Smooth muscle cell (in vitro differentiated cells): ENCODE measurements around the gene SRR. TPM values are rescaled to one million over a fixed set of nuclear protein-coding genes. Genes with fewer than 3 reads are reported as not detected.

Source experiments
- DNase-seq: peaks from one replicate; lab custom pipeline; 2025; ENCODE audit not compliant: unreplicated experiment; lab: John Stamatoyannopoulos, UW
- H2AFZ ChIP-seq: fragments of 200-600 bp; sonication (generic); 2 replicates; pipeline ENCODE4 v1.6.0; 2016; ENCODE audit warnings: antibody characterized with exemption, low read depth, mild to moderate bottlenecking
- H3F3A ChIP-seq: fragments of 200-600 bp; sonication (generic); 2 replicates; pipeline ENCODE4 v1.6.0; 2017; ENCODE audit warnings: antibody characterized with exemption, low read depth
- H3K27ac ChIP-seq: fragments of 200-600 bp; sonication (generic); 2 replicates; pipeline ENCODE4 v1.5.1; 2016; ENCODE audit warnings: low read depth, mild to moderate bottlenecking
- H3K27me3 ChIP-seq: fragments of 200-600 bp; sonication (generic); 2 replicates; pipeline ENCODE4 v1.6.1; 2016; ENCODE audit warnings: low read depth, mild to moderate bottlenecking
- H3K36me3 ChIP-seq: fragments of 200-600 bp; sonication (generic); 2 replicates; pipeline ENCODE4 v1.5.1; 2016; ENCODE audit warnings: low read depth
- H3K4me1 ChIP-seq: fragments of 200-600 bp; sonication (generic); 2 replicates; pipeline ENCODE4 v1.5.1; 2016; ENCODE audit warnings: low read depth
- H3K4me2 ChIP-seq: fragments of 200-600 bp; sonication (generic); 2 replicates; pipeline ENCODE4 v1.6.0; 2016; ENCODE audit warnings: mild to moderate bottlenecking
- H3K4me3 ChIP-seq: fragments of 200-600 bp; sonication (generic); 2 replicates; pipeline ENCODE4 v1.5.1; 2016; ENCODE audit warnings: mild to moderate bottlenecking
- H3K79me2 ChIP-seq: fragments of 200-600 bp; sonication (generic); 2 replicates; pipeline ENCODE4 v1.6.0; 2016; ENCODE audit warnings: low read depth, mild to moderate bottlenecking
- H3K9ac ChIP-seq: fragments of 200-600 bp; sonication (generic); 2 replicates; pipeline ENCODE4 v1.6.0; 2016; ENCODE audit warnings: low read depth
- H3K9me3 ChIP-seq: fragments of 200-600 bp; sonication (generic); replicated peaks from 2 replicates; pipeline ENCODE4 v1.5.1; 2016; ENCODE audit warnings: low read depth
- H4K20me1 ChIP-seq: fragments of 200-600 bp; sonication (generic); 2 replicates; pipeline ENCODE4 v1.6.0; 2016; ENCODE audit warnings: low read depth
- WGBS: methylation state at CpG from one replicate; pipeline ENCODE4 v1.1.7; 2016; ENCODE audit warnings: low lambda C conversion rate; 5-methylcytosine and 5-hydroxymethylcytosine counted together
- polyA plus RNA-seq: library from polyadenylated mRNA; unstranded; fragments of >200 nt; fragmentation: Nextera tagmentation; extraction: Ambion mirVana; gene quantifications from 2 replicates; pipeline ENCODE4 v1.2.1, GENCODE V29; 2016
- total RNA-seq: library from RNA; depleted of rRNA; stranded (reverse); fragments of >200 nt; gene quantifications from 2 replicates; pipeline ENCODE4 v1.2.3, GENCODE V29; 2014
- TF ChIP-seq, protein P1 (sequence below): fragments of 200-600 bp; sonication (generic); IDR thresholded peaks from 2 replicates; pipeline ENCODE4 v1.5.1; 2017; ENCODE audit warnings: borderline replicate concordance, mild to moderate bottlenecking, antibody characterized with exemption; ENCODE audit not compliant: insufficient read depth, poor library complexity, severe bottlenecking

The SRR gene
- total and polyA plus RNA-seq, 2 experiments from 2014 or later, result 11.3 to 35.2 TPM

GRCh38 chr17:2357931-2358434, 54.2 kb downstream of the SRR start:
- Histone ChIP-seq H3K27me3 (no peaks in the 10 kb centered on the region), H3K4me1 (no peaks in the 10 kb centered on the region), H3F3A (no peaks in the 10 kb centered on the region), H3K9me3 (no peaks in the 10 kb centered on the region), H2AFZ (no peak overlapping the region), H3K36me3 (no peaks in the 10 kb centered on the region), H3K79me2 (no peaks in the 10 kb centered on the region), H3K4me3 (no peak overlapping the region), H3K27ac (no peak overlapping the region), H3K9ac (no peak overlapping the region), H4K20me1 (peaks cover 15% of the 10 kb centered on the region), H3K4me2 (no peak overlapping the region)
- TF ChIP-seq, protein P1, sequence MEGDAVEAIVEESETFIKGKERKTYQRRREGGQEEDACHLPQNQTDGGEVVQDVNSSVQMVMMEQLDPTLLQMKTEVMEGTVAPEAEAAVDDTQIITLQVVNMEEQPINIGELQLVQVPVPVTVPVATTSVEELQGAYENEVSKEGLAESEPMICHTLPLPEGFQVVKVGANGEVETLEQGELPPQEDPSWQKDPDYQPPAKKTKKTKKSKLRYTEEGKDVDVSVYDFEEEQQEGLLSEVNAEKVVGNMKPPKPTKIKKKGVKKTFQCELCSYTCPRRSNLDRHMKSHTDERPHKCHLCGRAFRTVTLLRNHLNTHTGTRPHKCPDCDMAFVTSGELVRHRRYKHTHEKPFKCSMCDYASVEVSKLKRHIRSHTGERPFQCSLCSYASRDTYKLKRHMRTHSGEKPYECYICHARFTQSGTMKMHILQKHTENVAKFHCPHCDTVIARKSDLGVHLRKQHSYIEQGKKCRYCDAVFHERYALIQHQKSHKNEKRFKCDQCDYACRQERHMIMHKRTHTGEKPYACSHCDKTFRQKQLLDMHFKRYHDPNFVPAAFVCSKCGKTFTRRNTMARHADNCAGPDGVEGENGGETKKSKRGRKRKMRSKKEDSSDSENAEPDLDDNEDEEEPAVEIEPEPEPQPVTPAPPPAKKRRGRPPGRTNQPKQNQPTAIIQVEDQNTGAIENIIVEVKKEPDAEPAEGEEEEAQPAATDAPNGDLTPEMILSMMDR, result no peak
- DNase-seq, result no peak
- 87% methylated on average over 10 of the region's 10 CpGs for WGBS

GRCh38 chr17:2361010-2361760, 57.4 kb downstream of the SRR start:
- Histone ChIP-seq H3K4me3 (no peak overlapping the region), H3K27ac (no peak overlapping the region), H3K9ac (no peak overlapping the region), H2AFZ (no peak overlapping the region), H3K27me3 (no peaks in the 10 kb centered on the region), H3K36me3 (no peaks in the 10 kb centered on the region), H3K4me2 (no peak overlapping the region), H3F3A (no peaks in the 10 kb centered on the region), H3K4me1 (no peaks in the 10 kb centered on the region), H3K79me2 (no peaks in the 10 kb centered on the region), H3K9me3 (no peaks in the 10 kb centered on the region), H4K20me1 (peaks cover 11% of the 10 kb centered on the region)
- TF ChIP-seq, protein P1, result no peak
- DNase-seq, result no peak
- 93% methylated on average over 21 of the region's 21 CpGs for WGBS

- Histone ChIP-seq H4K20me1 (peaks cover 10% of the 10 kb centered on the region), H3K4me3 (no peak overlapping the region), H3F3A (no peaks in the 10 kb centered on the region), H3K4me2 (no peak overlapping the region), H3K27me3 (no peaks in the 10 kb centered on the region), H3K9ac (no peak overlapping the region), H3K4me1 (no peaks in the 10 kb centered on the region), H2AFZ (no peak overlapping the region), H3K9me3 (no peaks in the 10 kb centered on the region), H3K36me3 (no peaks in the 10 kb centered on the region), H3K79me2 (no peaks in the 10 kb centered on the region), H3K27ac (no peak overlapping the region)
- WGBS, result 97% methylated on average over 11 of the region's 20 CpGs
- no peak for DNase-seq
- TF ChIP-seq, protein P1, result no peak
Measured at GRCh38 chr17:2362016-2362415, 58.3 kb downstream of the SRR start.

- H4K20me1 ChIP-seq, result peaks cover 6% of the 10 kb centered on the region
- H3K9ac ChIP-seq, result no peak overlapping the region
Measured at GRCh38 chr17:2362416-2362815, 58.7 kb downstream of the SRR start.

More at GRCh38 chr17:2362416-2362815, 58.7 kb downstream of the SRR start:
- Histone ChIP-seq H3K79me2 (no peaks in the 10 kb centered on the region), H3K4me3 (no peak overlapping the region), H3K4me2 (no peak overlapping the region), H3K36me3 (no peaks in the 10 kb centered on the region), H3K27ac (no peak overlapping the region), H2AFZ (no peak overlapping the region), H3K9me3 (no peaks in the 10 kb centered on the region), H3K4me1 (no peaks in the 10 kb centered on the region), H3K27me3 (no peaks in the 10 kb centered on the region), H3F3A (no peaks in the 10 kb centered on the region)
- TF ChIP-seq, protein P1, result no peak
- 94% methylated on average over 11 of the region's 19 CpGs for WGBS
- no peak for DNase-seq
